IPS-NIHi7 (cell line): ENCODE results near the gene UBE4A.

ENCODE experiments used
- DNase-seq: peaks from one replicate; pipeline ENCODE4 v3.0.0; 2012; ENCODE audit warnings: mixed read lengths; ENCODE audit errors: extremely low spot score

The UBE4A gene

DNA sequence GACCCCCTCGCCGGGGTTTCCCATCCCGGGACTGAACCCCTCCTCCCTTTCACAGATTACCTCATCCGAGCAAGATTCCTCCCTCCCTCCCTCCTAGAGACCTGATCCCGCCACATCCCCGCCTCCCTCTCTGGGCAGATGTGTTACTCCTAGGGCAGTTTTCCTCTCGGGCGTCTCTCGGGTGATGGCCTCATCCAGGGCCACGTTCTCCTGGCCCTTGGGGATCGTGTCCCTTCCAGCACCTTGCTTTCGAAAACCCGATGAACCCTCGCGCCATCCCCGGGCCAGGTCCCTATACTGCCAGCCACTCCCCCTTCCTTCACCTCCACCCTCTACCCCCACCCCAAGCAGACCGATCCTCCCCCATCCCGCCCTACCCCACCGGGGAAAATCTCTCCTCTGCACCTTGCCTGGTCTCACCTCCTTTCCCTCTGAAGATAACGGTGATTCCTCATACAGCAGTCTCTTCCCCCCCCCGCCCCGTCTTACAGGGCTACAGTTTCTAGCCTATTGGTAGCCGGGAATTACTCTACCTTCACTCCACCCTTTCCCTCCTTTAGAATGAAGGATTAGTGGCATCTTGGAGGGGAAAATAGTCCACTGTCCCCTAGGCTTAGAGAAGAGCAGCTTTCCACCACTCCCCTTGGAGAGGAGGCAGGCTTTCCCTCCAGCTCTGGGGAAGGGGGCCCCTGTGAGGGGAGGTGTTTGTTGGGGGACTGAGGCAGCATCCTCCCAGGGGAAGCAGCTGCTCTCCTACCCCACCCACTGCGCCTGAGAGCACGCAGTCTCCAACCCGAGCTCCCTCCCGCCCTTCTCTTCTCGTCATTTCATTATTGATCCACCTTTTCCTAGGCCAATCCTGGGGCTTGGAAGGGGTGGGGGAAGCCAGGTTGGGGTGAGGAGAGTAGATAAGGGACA is 78.1 kb downstream of the UBE4A start:
- DNase-seq: peak; percentile 64

DNA sequence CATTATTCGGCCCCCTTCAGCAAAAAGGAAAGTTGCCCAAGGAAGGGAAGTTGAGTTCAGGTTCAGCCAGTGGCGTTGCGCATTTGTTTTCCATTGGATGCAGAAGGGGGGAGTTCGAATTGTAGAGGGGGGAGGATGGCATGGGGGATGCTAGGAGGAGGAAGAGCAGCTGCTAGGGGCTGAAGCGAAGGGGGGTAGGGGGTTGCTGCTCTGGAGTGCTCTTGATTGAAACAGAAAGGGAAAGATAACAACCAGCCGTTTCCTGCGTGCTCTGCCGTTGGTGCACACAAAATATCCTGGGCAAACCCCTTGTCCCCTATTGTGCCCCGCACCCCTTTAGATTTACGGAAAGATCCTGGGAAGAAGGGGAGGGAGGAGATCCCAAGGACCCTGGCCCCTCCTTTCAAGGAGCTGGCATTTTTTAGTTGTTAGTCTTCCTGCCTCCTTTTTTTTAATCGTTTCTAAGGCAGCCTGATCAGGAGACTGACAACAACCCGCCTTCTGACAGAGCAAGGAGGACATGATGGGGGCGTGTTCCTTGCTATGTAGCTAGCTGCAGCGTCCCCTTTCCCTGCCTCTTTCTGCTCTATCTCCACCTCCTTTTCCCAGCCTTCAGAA is 79.0 kb downstream of the UBE4A start:
- peak; percentile 64 for DNase-seq

DNA sequence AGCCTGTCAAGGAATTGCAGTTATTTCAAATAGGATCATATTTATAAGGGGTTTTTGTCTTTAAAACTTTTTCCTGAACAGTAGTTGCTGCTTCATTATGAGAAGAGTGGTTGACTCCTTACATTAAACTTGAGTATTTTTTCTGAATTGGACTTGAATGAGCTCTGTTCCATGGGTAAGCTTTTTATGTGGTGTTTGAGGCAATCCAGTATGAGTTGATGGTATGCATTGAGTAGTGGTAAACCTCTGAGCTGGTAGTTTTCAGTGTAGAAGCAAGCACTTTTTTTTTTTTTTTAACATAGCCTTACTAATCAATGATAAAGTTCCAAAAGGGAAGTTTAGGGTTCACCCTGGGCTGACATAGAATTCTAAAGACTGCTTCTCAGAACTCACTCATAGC is 80.2 kb downstream of the UBE4A start:
- no peak for DNase-seq

DNA sequence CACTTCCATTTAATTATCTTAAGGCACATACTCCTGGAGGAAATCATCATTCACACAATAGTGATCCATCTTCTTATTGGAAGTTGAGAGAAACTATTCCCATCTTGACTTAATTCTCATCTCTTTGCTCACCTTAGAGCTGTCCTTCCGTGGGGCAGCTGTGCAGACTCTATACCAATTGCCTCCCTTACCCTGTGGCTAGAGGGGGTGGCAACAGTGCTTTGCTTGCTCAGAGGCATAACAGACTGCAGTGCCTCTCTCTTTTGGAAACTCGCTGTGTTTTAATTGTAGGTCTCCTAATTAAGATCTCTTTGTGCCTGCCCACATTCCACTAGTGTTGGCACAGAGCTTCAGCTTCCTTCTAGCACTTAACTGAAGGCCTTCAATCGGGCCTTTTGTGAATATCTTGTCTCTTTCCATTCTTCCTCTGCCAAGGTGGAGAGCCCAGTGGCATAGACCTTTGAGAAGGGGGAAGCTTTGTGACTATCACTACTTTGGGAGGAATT is 82.4 kb downstream of the UBE4A start:
- no peak for DNase-seq

DNA sequence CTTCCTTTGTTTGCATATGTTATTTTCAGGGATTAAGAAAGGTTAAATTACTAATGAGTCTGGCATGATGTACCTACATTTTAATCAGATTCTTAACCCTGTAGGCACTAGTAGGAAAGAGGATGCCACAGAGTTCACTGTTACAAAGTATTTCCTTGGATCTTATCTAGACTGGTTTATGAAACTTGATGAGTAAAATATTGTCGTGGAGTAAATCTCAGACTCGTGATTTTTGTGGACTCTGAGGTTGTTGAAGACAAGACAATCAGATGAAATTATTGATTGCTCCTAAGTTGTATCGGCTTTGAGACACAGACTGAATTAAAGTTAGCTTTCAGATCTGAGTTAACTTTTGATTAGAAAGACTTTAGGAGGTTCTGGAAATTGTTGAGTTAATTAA is 82.9 kb downstream of the UBE4A start:
- no peak for DNase-seq

DNA sequence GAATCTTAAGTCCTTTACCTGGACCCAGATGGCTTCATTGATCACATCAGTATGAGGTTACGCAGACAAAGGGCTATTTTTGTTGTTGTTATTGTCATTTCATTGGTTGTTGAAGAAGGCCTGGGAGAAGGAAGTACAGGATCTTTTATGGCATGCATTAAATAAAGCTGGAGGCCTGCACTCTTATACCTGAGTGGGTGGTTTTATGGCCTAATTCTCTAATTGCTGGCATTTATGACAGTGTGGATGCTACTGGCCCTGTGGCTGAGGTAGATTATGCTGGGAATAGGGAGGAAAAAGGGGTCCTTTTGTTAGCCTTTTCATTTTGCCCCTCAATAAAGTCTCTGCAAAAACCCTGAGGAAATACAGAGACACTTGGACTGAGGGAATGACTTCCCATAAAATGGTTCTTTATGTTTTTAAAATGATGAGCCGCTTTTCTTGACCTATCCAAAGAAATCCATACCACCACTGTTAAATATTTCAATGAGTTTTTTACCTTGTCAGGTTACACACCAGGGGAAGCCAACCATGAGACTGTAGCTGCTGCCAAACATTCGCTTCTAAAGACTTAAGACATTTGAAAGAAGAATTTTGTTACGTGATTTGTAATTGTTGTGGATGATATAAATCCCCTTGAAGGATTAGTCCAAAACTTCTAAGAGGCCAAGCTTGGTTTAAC is 83.6 kb downstream of the UBE4A start:
- no peak for DNase-seq

DNA sequence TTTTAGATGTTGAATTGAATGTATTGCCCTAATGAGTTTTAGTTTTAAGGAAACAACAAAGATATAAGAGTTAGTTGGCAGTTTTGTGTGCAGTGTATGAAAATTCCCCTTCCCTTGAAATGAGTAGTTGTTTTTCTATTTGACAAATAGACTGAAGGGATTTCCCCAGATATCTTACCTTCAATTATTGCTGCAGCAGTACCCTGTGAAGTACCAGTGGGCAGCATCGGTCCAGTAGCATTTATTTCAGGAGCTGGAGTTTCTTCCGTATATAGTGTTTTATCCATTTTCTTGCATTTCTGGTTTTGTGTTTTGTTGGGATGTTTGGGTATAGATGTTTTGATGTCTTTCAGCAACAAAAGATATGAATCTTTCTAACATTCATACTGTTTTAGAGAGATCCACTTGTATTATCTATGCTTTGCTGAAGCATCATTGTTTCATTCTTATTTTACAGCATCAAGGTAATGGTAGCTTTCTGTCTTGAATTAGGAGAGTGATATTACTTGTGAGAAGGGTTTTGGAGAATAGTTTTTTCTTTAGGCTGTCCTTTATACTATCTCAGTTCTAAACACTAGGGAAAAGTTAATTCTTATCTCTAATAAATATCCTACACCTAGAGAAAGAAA is 84.3 kb downstream of the UBE4A start:
- DNase-seq: no peak

DNA sequence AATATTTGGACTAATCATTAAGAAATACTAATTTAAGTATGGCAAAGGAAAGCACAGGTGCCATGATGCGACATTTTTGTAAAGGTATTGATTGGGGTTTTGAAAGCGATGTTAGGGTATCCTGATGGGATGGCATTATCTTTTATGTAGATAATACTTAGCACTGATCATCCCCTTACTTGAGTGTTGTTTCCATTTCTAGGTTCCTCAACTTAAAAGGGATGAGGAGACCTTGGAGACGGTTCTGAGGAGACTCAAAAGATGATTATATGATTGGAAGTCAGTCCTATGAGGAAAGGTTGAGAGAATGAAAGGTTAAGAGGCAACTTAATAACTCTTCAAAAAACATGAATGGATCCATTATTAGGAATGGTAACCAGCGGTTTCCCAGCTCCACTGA is 88.0 kb downstream of the UBE4A start:
- DNase-seq: no peak

DNA sequence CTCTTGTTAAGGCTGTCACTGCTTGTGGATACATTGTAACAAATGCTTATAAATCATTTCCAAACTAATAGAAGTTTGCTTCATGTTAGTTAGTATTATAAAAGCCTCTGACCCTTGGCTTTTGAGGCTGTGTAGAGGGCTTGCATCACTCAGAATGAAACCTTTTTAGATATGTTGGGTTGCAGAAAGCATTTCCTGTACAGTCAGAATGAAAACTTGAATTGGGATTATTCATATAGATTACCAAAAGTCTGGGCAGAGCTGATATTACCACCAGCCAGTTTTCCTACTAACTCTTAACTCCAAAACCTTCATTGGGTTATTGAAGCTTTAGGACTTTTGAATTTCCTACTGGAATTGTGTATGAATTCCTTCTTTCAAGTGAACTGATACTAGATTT is 88.9 kb downstream of the UBE4A start:
- no peak for DNase-seq
